K562 (cell line): Measurements from ENCODE around the gene GOLGA8M. TPM values are rescaled to one million over a fixed set of nuclear protein-coding genes. Genes with fewer than 3 reads are reported as not detected.

Experiments used
- ATAC-seq: fragments of 200-7000 bp; cut with Tn5 transposase; 3 replicates; pipeline ENCODE4 v1.9.1; 2020; ENCODE audit warnings: moderate library complexity
- BruUV-seq: library from RNA; stranded (reverse); fragments of 400-500 nt; replicated peaks from 2 replicates; lab custom pipeline; 2021; lab: Mats Ljungman, UMichigan
- CTCF ChIA-PET: fragments of 300-600 bp; formaldehyde crosslinking; extraction: SDS; loops from one replicate; lab custom pipeline; 2021; ENCODE audit warnings: low intra/inter-chr PET ratio; lab: Yijun Ruan, JAX
- POLR2A ChIA-PET: fragments of 300-600, 350-650 bp; sonication (Branson Sonifier 250); formaldehyde crosslinking; extraction: SDS; loops from one replicate; lab custom pipeline; 2021; ENCODE audit warnings: antibody characterized with exemption, inconsistent platforms; lab: Yijun Ruan, JAX
- DNase-seq, 4 experiments: peaks; one replicate each; pipeline versions ENCODE4 v3.0.0 to v3.0.0-alpha.2; 2011 to 2018; ENCODE audit warnings: low spot score in 3 of 4, mixed read lengths in 3 of 4; ENCODE audit errors: extremely low read depth in 1 of 4
- FAIRE-seq: peaks from 2 replicates; lab custom pipeline; 2011; peaks lifted over from hg19 to GRCh38; lab: Jason Lieb, UNC
- H2AFZ ChIP-seq: 2 replicates; pipeline ENCODE4 v1.6.0; 2011; ENCODE audit warnings: low read depth, low read length, control low read depth, inconsistent platforms
- H3K27ac ChIP-seq: fragments of 200-600 bp; 3 replicates; pipeline ENCODE4 v1.8.0; 2011; ENCODE audit warnings: low read depth, mild to moderate bottlenecking, control low read depth, inconsistent platforms, low read length, moderate library complexity, mixed read lengths; ENCODE audit errors: extremely low read depth
- H3K27me3 ChIP-seq, 2 experiments: fragments of 300-600 bp in 1 of 2; 2 replicates in 1 of 2; 3 replicates in 1 of 2; pipeline versions ENCODE4 v1.6.0 to v1.8.0; 2011; ENCODE audit warnings: inconsistent platforms in 2 of 2, low read length in 2 of 2, mild to moderate bottlenecking in 1 of 2, mixed read lengths in 1 of 2, moderate library complexity in 1 of 2; ENCODE audit not compliant: control insufficient read depth in 2 of 2, insufficient read depth in 2 of 2
- H3K36me3 ChIP-seq: fragments of 300-600 bp; 3 replicates; pipeline ENCODE4 v1.8.0; 2011; ENCODE audit warnings: mild to moderate bottlenecking, low read length, inconsistent platforms; ENCODE audit not compliant: control insufficient read depth, insufficient read depth
- H3K4me1 ChIP-seq, 2 experiments: fragments of 200-600 bp in 1 of 2; replicated peaks in 1 of 2; 2 replicates in 1 of 2; 3 replicates in 1 of 2; pipeline versions ENCODE4 v1.5.1 to v1.8.0; 2011; ENCODE audit warnings: inconsistent platforms in 2 of 2, low read length in 2 of 2, mild to moderate bottlenecking in 1 of 2, mixed read lengths in 1 of 2, moderate library complexity in 1 of 2; ENCODE audit not compliant: control insufficient read depth in 2 of 2, insufficient read depth in 2 of 2
- H3K4me2 ChIP-seq: 2 replicates; pipeline ENCODE4 v1.6.1; 2011; ENCODE audit warnings: low read length, control low read depth, inconsistent platforms, mixed read lengths; ENCODE audit not compliant: insufficient read depth
- H3K4me3 ChIP-seq: fragments of 200-600 bp; sonication (generic), shearing (Covaris generic); 2 replicates; pipeline ENCODE4 v1.5.1; 2016; ENCODE audit warnings: control low read depth, inconsistent platforms
- H3K79me2 ChIP-seq: fragments of 200-600 bp; 3 replicates; pipeline ENCODE4 v1.8.0; 2011; ENCODE audit warnings: low read length, inconsistent platforms; ENCODE audit not compliant: control insufficient read depth, insufficient read depth
- H3K9ac ChIP-seq, 2 experiments: 2 replicates each; pipeline versions ENCODE4 v1.6.0 to v1.6.1; 2011; ENCODE audit warnings: low read depth in 2 of 2, low read length in 2 of 2, control low read depth in 1 of 2, inconsistent platforms in 1 of 2, mild to moderate bottlenecking in 1 of 2, mixed read lengths in 1 of 2; ENCODE audit not compliant: insufficient read depth in 1 of 2
- H3K9me1 ChIP-seq: one replicate; pipeline ENCODE4 v1.6.0; 2011; ENCODE audit warnings: inconsistent platforms, mild to moderate bottlenecking, low read length, moderate library complexity; ENCODE audit not compliant: control insufficient read depth, insufficient read depth
- H3K9me3 ChIP-seq: replicated peaks from 2 replicates; pipeline ENCODE4 v1.5.1; 2011; ENCODE audit warnings: low read depth, low read length, inconsistent platforms; ENCODE audit not compliant: control insufficient read depth, insufficient read depth
- H4K20me1 ChIP-seq: replicated peaks from 2 replicates; pipeline ENCODE4 v1.6.1; 2011; ENCODE audit warnings: low read length, inconsistent platforms, mixed read lengths; ENCODE audit not compliant: control insufficient read depth, insufficient read depth
- BRF1 ChIP-seq: IDR thresholded peaks from 3 replicates; pipeline ENCODE4 v1.6.1; 2011; ENCODE audit warnings: borderline replicate concordance, mild to moderate bottlenecking; ENCODE audit not compliant: insufficient read length; ENCODE audit errors: extremely low read depth
- CBX8 ChIP-seq: fragments of 200-600 bp; sonication (generic); IDR thresholded peaks from 2 replicates; pipeline ENCODE4 v1.6.1; 2012; ENCODE audit warnings: borderline replicate concordance, mixed run types, low read depth, mild to moderate bottlenecking, moderate library complexity, mixed read lengths, low read length, control low read depth, inconsistent platforms; ENCODE audit not compliant: poor library complexity, severe bottlenecking; ENCODE audit errors: extremely low read depth
- CTBP1 ChIP-seq: fragments of 450-650 bp; IDR thresholded peaks from 2 replicates; pipeline ENCODE4 v1.6.1; 2016; ENCODE audit warnings: borderline replicate concordance
- PTTG1 ChIP-seq: fragments of 450-650 bp; IDR thresholded peaks from 2 replicates; pipeline ENCODE4 v1.6.1; 2016; ENCODE audit warnings: low read depth, mild to moderate bottlenecking, missing genetic modification characterization, missing compliant biosample characterization
- ZFP91 ChIP-seq: sonication (generic); formaldehyde crosslinking; IDR thresholded peaks from 2 replicates; pipeline ENCODE4 v1.8.0; 2022; ENCODE audit warnings: mild to moderate bottlenecking, missing genetic modification reagents
- WGBS: fragments of 100-300 bp; shearing (Covaris generic); methylation state at CpG from one replicate; pipeline ENCODE4 v1.1.6; 2016; ENCODE audit warnings: low coverage, mixed read lengths; ENCODE audit not compliant: insufficient coverage; ENCODE audit errors: missing lambda C conversion rate; 5-methylcytosine and 5-hydroxymethylcytosine counted together
- in situ Hi-C: fragments of 300-500 bp; cut with MboI; formaldehyde crosslinking; loops from 4 replicates; pipeline ENCODE4 v1.15.0; 2018; ENCODE audit warnings: inconsistent platforms, mixed read lengths
- intact Hi-C: fragments of 100-400 bp; cut with micrococcal nuclease; formaldehyde crosslinking; loops from 2 replicates; pipeline ENCODE4 v1.14.2; 2022
- polyA plus RNA-seq, 8 experiments: library from polyadenylated mRNA; depleted of rRNA in 4 of 8; stranded (reverse) in 5 of 8; unstranded in 3 of 8; fragments of >200 nt; fragmentation: Nextera tagmentation in 2 of 8; fragmentation: Illumina TruSeq in 1 of 8; extraction: Ambion mirVana in 2 of 8; extraction: Trizol in 1 of 8; gene quantifications; 2 replicates each; pipeline versions ENCODE4 v1.2.1 to v1.2.3, GENCODE V29; 2011 to 2014; ENCODE audit warnings: inconsistent platforms in 1 of 8, missing spikeins in 1 of 8
- total RNA-seq, 7 experiments: library from RNA; depleted of rRNA in 6 of 7; stranded (reverse); fragments of >200 nt in 6 of 7; fragmentation: Illumina TruSeq in 2 of 7; extraction: Trizol in 2 of 7; gene quantifications; 2 replicates each; pipeline versions ENCODE4 v1.2.1 to v1.2.3, GENCODE V29; 2011 to 2021; ENCODE audit warnings: low replicate concordance in 1 of 7

GOLGA8M gene
- total and polyA plus RNA-seq, 9 of the 15 experiments (the other 6 are each of a cell fraction or from before 2014, with no cell fraction given) = not detected

- in situ Hi-C loops (no loop called here), intact Hi-C loops (no loop called here)
- Histone ChIP-seq H3K4me3 (no peak overlapping the region), H3K9me3 (no peaks in the 10 kb centered on the region), H2AFZ (no peak overlapping the region), H3K36me3 (no peaks in the 10 kb centered on the region), H3K79me2 (no peaks in the 10 kb centered on the region), H3K4me2 (no peak overlapping the region), H4K20me1 (no peaks in the 10 kb centered on the region), H3K4me1 (no peaks in the 10 kb centered on the region; a peak in 1 of 5 replicates), H3K9me1 (no peaks in the 10 kb centered on the region), H3K9ac (no peak overlapping the region), H3K27me3 (no peaks in the 10 kb centered on the region), H3K27ac (no peak overlapping the region)
- 79% methylated on average over 12 of the region's 17 CpGs for WGBS
- ATAC-seq (no peak), DNase-seq (no peak), FAIRE-seq (no peak)
- no TSS peak for BruUV-seq
- CTCF ChIA-PET = no interaction called here
- POLR2A ChIA-PET = no interaction called here
- TF ChIP-seq CBX8 (no peak), BRF1 (no peak), CTBP1 (no peak), ZFP91 (CRISPR knock-in tag) (no peak), PTTG1 (tag) (no peak)
Observed at GRCh38 chr15:28726102-28726501, 13.9 kb upstream of the GOLGA8M start.
